K562 (cell line): ENCODE measurements around the gene ZNF77. TPM values are rescaled to one million over a fixed set of nuclear protein-coding genes. Genes with fewer than 3 reads are reported as not detected.

Experiments
- ATAC-seq: fragments of 200-7000 bp; cut with Tn5 transposase; 3 replicates; pipeline ENCODE4 v1.9.1; 2020; ENCODE audit warnings: moderate library complexity
- BruUV-seq: library from RNA; stranded (reverse); fragments of 400-500 nt; replicated peaks from 2 replicates; lab custom pipeline; 2021; lab: Mats Ljungman, UMichigan
- CTCF ChIA-PET: fragments of 300-600 bp; formaldehyde crosslinking; extraction: SDS; loops from one replicate; lab custom pipeline; 2021; ENCODE audit warnings: low intra/inter-chr PET ratio; lab: Yijun Ruan, JAX
- POLR2A ChIA-PET: fragments of 300-600, 350-650 bp; sonication (Branson Sonifier 250); formaldehyde crosslinking; extraction: SDS; loops from one replicate; lab custom pipeline; 2021; ENCODE audit warnings: antibody characterized with exemption, inconsistent platforms; lab: Yijun Ruan, JAX
- DNase-seq, 4 experiments: peaks; one replicate each; pipeline versions ENCODE4 v3.0.0 to v3.0.0-alpha.2; 2011 to 2018; ENCODE audit warnings: low spot score in 3 of 4, mixed read lengths in 3 of 4; ENCODE audit errors: extremely low read depth in 1 of 4
- FAIRE-seq: peaks from 2 replicates; lab custom pipeline; 2011; peaks lifted over from hg19 to GRCh38; lab: Jason Lieb, UNC
- H2AFZ ChIP-seq: 2 replicates; pipeline ENCODE4 v1.6.0; 2011; ENCODE audit warnings: low read depth, low read length, control low read depth, inconsistent platforms
- H3K27ac ChIP-seq: fragments of 200-600 bp; 3 replicates; pipeline ENCODE4 v1.8.0; 2011; ENCODE audit warnings: low read depth, mild to moderate bottlenecking, control low read depth, inconsistent platforms, low read length, moderate library complexity, mixed read lengths; ENCODE audit errors: extremely low read depth
- H3K27me3 ChIP-seq, 2 experiments: fragments of 300-600 bp in 1 of 2; 2 replicates in 1 of 2; 3 replicates in 1 of 2; pipeline versions ENCODE4 v1.6.0 to v1.8.0; 2011; ENCODE audit warnings: inconsistent platforms in 2 of 2, low read length in 2 of 2, mild to moderate bottlenecking in 1 of 2, mixed read lengths in 1 of 2, moderate library complexity in 1 of 2; ENCODE audit not compliant: control insufficient read depth in 2 of 2, insufficient read depth in 2 of 2
- H3K36me3 ChIP-seq: fragments of 300-600 bp; 3 replicates; pipeline ENCODE4 v1.8.0; 2011; ENCODE audit warnings: mild to moderate bottlenecking, low read length, inconsistent platforms; ENCODE audit not compliant: control insufficient read depth, insufficient read depth
- H3K4me1 ChIP-seq, 2 experiments: fragments of 200-600 bp in 1 of 2; replicated peaks in 1 of 2; 2 replicates in 1 of 2; 3 replicates in 1 of 2; pipeline versions ENCODE4 v1.5.1 to v1.8.0; 2011; ENCODE audit warnings: inconsistent platforms in 2 of 2, low read length in 2 of 2, mild to moderate bottlenecking in 1 of 2, mixed read lengths in 1 of 2, moderate library complexity in 1 of 2; ENCODE audit not compliant: control insufficient read depth in 2 of 2, insufficient read depth in 2 of 2
- H3K4me2 ChIP-seq: 2 replicates; pipeline ENCODE4 v1.6.1; 2011; ENCODE audit warnings: low read length, control low read depth, inconsistent platforms, mixed read lengths; ENCODE audit not compliant: insufficient read depth
- H3K4me3 ChIP-seq: fragments of 200-600 bp; sonication (generic), shearing (Covaris generic); 2 replicates; pipeline ENCODE4 v1.5.1; 2016; ENCODE audit warnings: control low read depth, inconsistent platforms
- H3K79me2 ChIP-seq: fragments of 200-600 bp; 3 replicates; pipeline ENCODE4 v1.8.0; 2011; ENCODE audit warnings: low read length, inconsistent platforms; ENCODE audit not compliant: control insufficient read depth, insufficient read depth
- H3K9ac ChIP-seq, 2 experiments: 2 replicates each; pipeline versions ENCODE4 v1.6.0 to v1.6.1; 2011; ENCODE audit warnings: low read depth in 2 of 2, low read length in 2 of 2, control low read depth in 1 of 2, inconsistent platforms in 1 of 2, mild to moderate bottlenecking in 1 of 2, mixed read lengths in 1 of 2; ENCODE audit not compliant: insufficient read depth in 1 of 2
- H3K9me1 ChIP-seq: one replicate; pipeline ENCODE4 v1.6.0; 2011; ENCODE audit warnings: inconsistent platforms, mild to moderate bottlenecking, low read length, moderate library complexity; ENCODE audit not compliant: control insufficient read depth, insufficient read depth
- H3K9me3 ChIP-seq: replicated peaks from 2 replicates; pipeline ENCODE4 v1.5.1; 2011; ENCODE audit warnings: low read depth, low read length, inconsistent platforms; ENCODE audit not compliant: control insufficient read depth, insufficient read depth
- H4K20me1 ChIP-seq: replicated peaks from 2 replicates; pipeline ENCODE4 v1.6.1; 2011; ENCODE audit warnings: low read length, inconsistent platforms, mixed read lengths; ENCODE audit not compliant: control insufficient read depth, insufficient read depth
- ESRRA ChIP-seq: fragments of 450-650 bp; IDR thresholded peaks from 2 replicates; pipeline ENCODE4 v1.6.1; 2014; ENCODE audit warnings: low read depth, mild to moderate bottlenecking, moderate library complexity, borderline replicate concordance
- IFI16 ChIP-seq: fragments of 250-450 bp; sonication (Bioruptor Pico); IDR thresholded peaks from 2 replicates; pipeline ENCODE4 v2.1.2; 2022; ENCODE audit warnings: mild to moderate bottlenecking, inconsistent platforms
- POLR3G ChIP-seq: IDR thresholded peaks from 2 replicates; pipeline ENCODE4 v1.6.1; 2011; ENCODE audit not compliant: insufficient read length, insufficient replicate concordance; ENCODE audit errors: extremely low read depth
- SFPQ ChIP-seq: fragments of 200-400 bp; formaldehyde crosslinking; IDR thresholded peaks from 2 replicates; pipeline ENCODE4 v1.6.1; 2017; ENCODE audit warnings: mild to moderate bottlenecking, low read depth, low read length, moderate library complexity
- SMAD1 ChIP-seq: fragments of 150-350 bp; IDR thresholded peaks from 2 replicates; pipeline ENCODE4 v1.6.1; 2014; ENCODE audit warnings: low read length, low read depth; ENCODE audit not compliant: partially characterized antibody
- SP2 ChIP-seq: IDR thresholded peaks from 2 replicates; pipeline ENCODE4 v1.6.1; 2011; ENCODE audit warnings: mild to moderate bottlenecking, low read depth, low read length, moderate library complexity; ENCODE audit not compliant: poor library complexity, severe bottlenecking; ENCODE audit errors: extremely low read depth
- whole genome bisulfite sequencing: fragments of 100-300 bp; shearing (Covaris generic); methylation state at CpG from one replicate; pipeline ENCODE4 v1.1.6; 2016; ENCODE audit warnings: low coverage, mixed read lengths; ENCODE audit not compliant: insufficient coverage; ENCODE audit errors: missing lambda C conversion rate; 5-methylcytosine and 5-hydroxymethylcytosine counted together
- in situ Hi-C: fragments of 300-500 bp; cut with MboI; formaldehyde crosslinking; loops from 4 replicates; pipeline ENCODE4 v1.15.0; 2018; ENCODE audit warnings: inconsistent platforms, mixed read lengths
- intact Hi-C: fragments of 100-400 bp; cut with micrococcal nuclease; formaldehyde crosslinking; loops from 2 replicates; pipeline ENCODE4 v1.14.2; 2022
- polyA plus RNA-seq, 8 experiments: library from polyadenylated mRNA; depleted of rRNA in 4 of 8; stranded (reverse) in 5 of 8; unstranded in 3 of 8; fragments of >200 nt; fragmentation: Nextera tagmentation in 2 of 8; fragmentation: Illumina TruSeq in 1 of 8; extraction: Ambion mirVana in 2 of 8; extraction: Trizol in 1 of 8; gene quantifications; 2 replicates each; pipeline versions ENCODE4 v1.2.1 to v1.2.3, GENCODE V29; 2011 to 2014; ENCODE audit warnings: inconsistent platforms in 1 of 8, missing spikeins in 1 of 8
- total RNA-seq, 7 experiments: library from RNA; depleted of rRNA in 6 of 7; stranded (reverse); fragments of >200 nt in 6 of 7; fragmentation: Illumina TruSeq in 2 of 7; extraction: Trizol in 2 of 7; gene quantifications; 2 replicates each; pipeline versions ENCODE4 v1.2.1 to v1.2.3, GENCODE V29; 2011 to 2021; ENCODE audit warnings: low replicate concordance in 1 of 7

ZNF77 gene
- total and polyA plus RNA-seq, 9 of the 15 experiments (the other 6 are each of a cell fraction or from before 2014, with no cell fraction given), result 4.3 to 14.5 (median 7.7) TPM

- in situ Hi-C loops, result no loop called here
- 65% methylated on average over 11 of the region's 12 CpGs for WGBS
- ChIA-PET POLR2A (interaction anchor here (0.7 to 2.0 kb wide), 2 partner anchors 55 to 92 kb away, joined by 3 to 5 read pairs; no protein-coding TSS in a partner anchor), CTCF (interaction anchor here (0.9 kb wide), 1 partner anchor 114 kb away, joined by 4 read pairs; no protein-coding TSS in a partner anchor)
- H3K27ac ChIP-seq, result no peak overlapping the region
- intact Hi-C loops, result no loop called here
- DNase-seq (no peak), ATAC-seq (no peak), FAIRE-seq (no peak)
- H3K4me2 ChIP-seq, result no peak overlapping the region
- BruUV-seq, result no TSS peak
- H2AFZ ChIP-seq, result no peak overlapping the region
- peaks cover 2 to 3% of the 10 kb centered on the region in 2 experiments; a peak in 2 of 5 replicates for H3K4me1 ChIP-seq
- no peaks in the 10 kb centered on the region for H3K9me3 ChIP-seq
- no peaks in the 10 kb centered on the region for H3K9me1 ChIP-seq
- H3K4me3 ChIP-seq, result no peak overlapping the region
- H3K27me3 ChIP-seq, result no peaks in the 10 kb centered on the region
- no peak overlapping the region for H3K9ac ChIP-seq
- TF ChIP-seq IFI16 (CRISPR knock-in tag) (no peak), SMAD1 (no peak), POLR3G (no peak), SFPQ (no peak), ESRRA (no peak), SP2 (no peak)
- no peaks in the 10 kb centered on the region for H3K36me3 ChIP-seq
- H3K79me2 ChIP-seq, result no peaks in the 10 kb centered on the region
- H4K20me1 ChIP-seq, result no peaks in the 10 kb centered on the region
Observed at GRCh38 chr19:2960120-2960519, 15.3 kb upstream of the ZNF77 start.
